ENCODE measurements around the gene C5orf63.

DNA sequence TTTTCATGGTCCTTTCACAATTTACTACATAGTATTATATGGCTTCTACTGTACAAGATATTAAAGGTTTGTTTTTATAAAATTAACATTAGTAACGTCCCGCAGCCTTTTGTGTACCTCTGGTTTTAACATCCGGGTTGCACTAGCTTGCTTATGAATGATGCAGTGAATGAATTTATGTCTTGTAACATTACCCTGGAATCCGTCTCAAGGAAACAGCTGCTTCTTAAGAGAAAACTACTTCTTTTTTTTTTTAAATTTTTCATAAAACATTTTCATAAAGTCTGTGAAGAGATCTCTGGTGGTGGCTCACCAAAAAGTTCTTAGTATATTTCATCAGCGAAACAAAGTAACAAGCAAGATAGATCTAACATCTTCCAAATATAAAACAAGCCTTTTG lies 66.6 kb downstream of the C5orf63 start:
- TF ChIP-seq, protein P1, sequence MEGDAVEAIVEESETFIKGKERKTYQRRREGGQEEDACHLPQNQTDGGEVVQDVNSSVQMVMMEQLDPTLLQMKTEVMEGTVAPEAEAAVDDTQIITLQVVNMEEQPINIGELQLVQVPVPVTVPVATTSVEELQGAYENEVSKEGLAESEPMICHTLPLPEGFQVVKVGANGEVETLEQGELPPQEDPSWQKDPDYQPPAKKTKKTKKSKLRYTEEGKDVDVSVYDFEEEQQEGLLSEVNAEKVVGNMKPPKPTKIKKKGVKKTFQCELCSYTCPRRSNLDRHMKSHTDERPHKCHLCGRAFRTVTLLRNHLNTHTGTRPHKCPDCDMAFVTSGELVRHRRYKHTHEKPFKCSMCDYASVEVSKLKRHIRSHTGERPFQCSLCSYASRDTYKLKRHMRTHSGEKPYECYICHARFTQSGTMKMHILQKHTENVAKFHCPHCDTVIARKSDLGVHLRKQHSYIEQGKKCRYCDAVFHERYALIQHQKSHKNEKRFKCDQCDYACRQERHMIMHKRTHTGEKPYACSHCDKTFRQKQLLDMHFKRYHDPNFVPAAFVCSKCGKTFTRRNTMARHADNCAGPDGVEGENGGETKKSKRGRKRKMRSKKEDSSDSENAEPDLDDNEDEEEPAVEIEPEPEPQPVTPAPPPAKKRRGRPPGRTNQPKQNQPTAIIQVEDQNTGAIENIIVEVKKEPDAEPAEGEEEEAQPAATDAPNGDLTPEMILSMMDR (IDR thresholded peaks at IDR 0.05; ENCODE audit: borderline replicate concordance, extremely low read depth, low read length, poor library complexity, severe bottlenecking), result no peak
- TF ChIP-seq EZH2 (IDR thresholded peaks at IDR 0.05; ENCODE audit: borderline replicate concordance, low read depth, low read length, severe bottlenecking), result no peak
